GM23248 (cell line): ENCODE measurements around the gene PIK3R1. TPM values are rescaled to one million over a fixed set of nuclear protein-coding genes. Genes with fewer than 3 reads are reported as not detected.
A peak's percentile ranks its signal among the peaks of the same experiment; 100 is the strongest.

ENCODE experiments used
- DNase-seq: peaks from one replicate; pipeline ENCODE4 v3.0.0-alpha.2; 2015
- H2AFZ ChIP-seq: fragments of 200-600 bp; sonication (generic); 2 replicates; pipeline ENCODE4 v1.6.1; 2016; ENCODE audit warnings: antibody characterized with exemption
- H3F3A ChIP-seq: fragments of 200-600 bp; sonication (generic); 2 replicates; pipeline ENCODE4 v1.6.1; 2016; ENCODE audit warnings: mild to moderate bottlenecking, antibody characterized with exemption, mixed run types; ENCODE audit not compliant: insufficient read depth
- H3K27ac ChIP-seq: fragments of 200-600 bp; sonication (generic); 2 replicates; pipeline ENCODE4 v1.5.1; 2016; ENCODE audit warnings: mild to moderate bottlenecking
- H3K27me3 ChIP-seq: fragments of 200-600 bp; sonication (generic); replicated peaks from 2 replicates; pipeline ENCODE4 v1.6.1; 2016; ENCODE audit warnings: mild to moderate bottlenecking; ENCODE audit not compliant: insufficient read depth
- H3K36me3 ChIP-seq: fragments of 200-600 bp; sonication (generic); 2 replicates; pipeline ENCODE4 v1.6.1; 2016; ENCODE audit warnings: low read depth, mild to moderate bottlenecking
- H3K4me1 ChIP-seq: fragments of 200-600 bp; sonication (generic); 2 replicates; pipeline ENCODE4 v1.6.1; 2016; ENCODE audit warnings: mild to moderate bottlenecking; ENCODE audit not compliant: insufficient read depth
- H3K4me2 ChIP-seq: fragments of 200-600 bp; sonication (generic); one replicate; pipeline ENCODE4 v1.6.1; 2016; ENCODE audit warnings: mild to moderate bottlenecking; ENCODE audit not compliant: unreplicated experiment
- H3K4me3 ChIP-seq: fragments of 200-600 bp; sonication (generic); 2 replicates; pipeline ENCODE4 v1.5.1; 2016; ENCODE audit warnings: mild to moderate bottlenecking
- H3K79me2 ChIP-seq: fragments of 200-600 bp; sonication (generic); 2 replicates; pipeline ENCODE4 v1.6.1; 2016; ENCODE audit warnings: mild to moderate bottlenecking; ENCODE audit not compliant: insufficient read depth
- H3K9ac ChIP-seq: fragments of 200-600 bp; sonication (generic); 2 replicates; pipeline ENCODE4 v1.6.1; 2016; ENCODE audit warnings: mild to moderate bottlenecking
- H3K9me2 ChIP-seq: fragments of 200-600 bp; sonication (generic); 2 replicates; pipeline ENCODE4 v1.6.1; 2016; ENCODE audit warnings: mixed run types, mild to moderate bottlenecking, moderate library complexity; ENCODE audit not compliant: insufficient read depth
- H3K9me3 ChIP-seq: fragments of 200-600 bp; sonication (generic); one replicate; pipeline ENCODE4 v1.6.1; 2017; ENCODE audit warnings: low read depth
- H4K20me1 ChIP-seq: fragments of 200-600 bp; sonication (generic); 2 replicates; pipeline ENCODE4 v1.6.0; 2016; ENCODE audit not compliant: insufficient read depth
- EZH2 ChIP-seq: fragments of 200-600 bp; sonication (generic); IDR thresholded peaks from 2 replicates; pipeline ENCODE4 v1.6.1; 2018; ENCODE audit warnings: antibody characterized with exemption, mild to moderate bottlenecking; ENCODE audit not compliant: insufficient read depth, poor library complexity, severe bottlenecking
- EZH2phosphoT487 ChIP-seq: fragments of 200-600 bp; sonication (generic); IDR thresholded peaks from 2 replicates; pipeline ENCODE4 v1.6.1; 2018; ENCODE audit warnings: antibody characterized with exemption, moderate library complexity, mild to moderate bottlenecking, low read depth; ENCODE audit not compliant: insufficient read depth
- WGBS, 2 experiments: methylation state at CpG; one replicate each; pipeline ENCODE4 v1.1.6; 2015 to 2017; ENCODE audit warnings: low lambda C conversion rate in 2 of 2, low coverage in 1 of 2; ENCODE audit errors: missing lambda C conversion rate in 2 of 2; 5-methylcytosine and 5-hydroxymethylcytosine counted together
- in situ Hi-C: fragments of 300-500 bp; cut with MboI; formaldehyde crosslinking; loops from 2 replicates; pipeline ENCODE4 v1.15.0; 2020
- polyA plus RNA-seq: library from polyadenylated mRNA; unstranded; fragments of >200 nt; fragmentation: Nextera tagmentation; extraction: Ambion mirVana; gene quantifications from 2 replicates; pipeline ENCODE4 v1.2.1, GENCODE V29; 2016
- total RNA-seq: library from RNA; depleted of rRNA; stranded (reverse); fragments of >200 nt; shearing (Covaris generic); gene quantifications from 2 replicates; pipeline ENCODE4 v1.2.3, GENCODE V29; 2014

PIK3R1 gene
- total and polyA plus RNA-seq, 2 experiments from 2014 or later, result 8.4 to 14.4 TPM

GRCh38 chr5:68348447-68349222, 133.1 kb downstream of the PIK3R1 start:
- peaks cover 21% of the 10 kb centered on the region for H3F3A ChIP-seq
- peaks cover 19% of the 10 kb centered on the region for H3K4me1 ChIP-seq
- no peaks in the 10 kb centered on the region for H3K36me3 ChIP-seq
- H3K4me2 ChIP-seq, result no peak overlapping the region
- no peak overlapping the region for H3K9ac ChIP-seq
- WGBS, 2 experiments, result 82 to 94% methylated on average over 2 of the region's 2 CpGs
- TF ChIP-seq EZH2phosphoT487 (no peak), EZH2 (no peak)
- H3K9me3 ChIP-seq, result no peaks in the 10 kb centered on the region
- no peak overlapping the region for H2AFZ ChIP-seq
- no peaks in the 10 kb centered on the region for H4K20me1 ChIP-seq
- in situ Hi-C loops, result no loop called here
- no peak for DNase-seq
- no peak overlapping the region for H3K4me3 ChIP-seq
- no peaks in the 10 kb centered on the region for H3K9me2 ChIP-seq
- H3K27me3 ChIP-seq, result no peaks in the 10 kb centered on the region
- H3K27ac ChIP-seq, result no peak overlapping the region
- H3K79me2 ChIP-seq, result no peaks in the 10 kb centered on the region

GRCh38 chr5:68350176-68350575, 134.6 kb downstream of the PIK3R1 start:
- peaks cover 4% of the 10 kb centered on the region for H3K4me1 ChIP-seq

More at GRCh38 chr5:68350176-68350575, 134.6 kb downstream of the PIK3R1 start:
- no peak overlapping the region for H3K4me2 ChIP-seq
- TF ChIP-seq EZH2phosphoT487 (no peak), EZH2 (no peak)
- H2AFZ ChIP-seq, result no peak overlapping the region
- 40 to 42% methylated on average over 4 of the region's 4 CpGs for WGBS, 2 experiments
- no peaks in the 10 kb centered on the region for H3K36me3 ChIP-seq
- in situ Hi-C loops, result no loop called here
- no peaks in the 10 kb centered on the region for H3K9me2 ChIP-seq
- peaks cover 6% of the 10 kb centered on the region for H3F3A ChIP-seq
- H3K9ac ChIP-seq, result no peak overlapping the region
- H3K27ac ChIP-seq, result no peak overlapping the region
- H3K27me3 ChIP-seq, result no peaks in the 10 kb centered on the region
- H3K9me3 ChIP-seq, result no peaks in the 10 kb centered on the region
- H4K20me1 ChIP-seq, result no peaks in the 10 kb centered on the region
- H3K4me3 ChIP-seq, result no peak overlapping the region
- H3K79me2 ChIP-seq, result no peaks in the 10 kb centered on the region
- peak; percentile 62 for DNase-seq
